ENCODE results near the gene DDIT4. TPM values are rescaled to one million over a fixed set of nuclear protein-coding genes. Genes with fewer than 3 reads are reported as not detected.

DDIT4 gene
- polyA plus RNA-seq, 1 donor from 2014 or later: 29.9 TPM

GRCh38 chr10:72238392-72239175 lies 35.1 kb upstream of the DDIT4 start (continued):
- TF ChIP-seq EZH2 (IDR thresholded peaks at IDR 0.05; ENCODE audit: borderline replicate concordance, insufficient read depth, low read length, poor library complexity, severe bottlenecking): no peak
- TF ChIP-seq TAF1 (IDR thresholded peaks at IDR 0.05; ENCODE audit: low read depth): no peak

- Histone ChIP-seq H3K36me3 (ENCODE audit: insufficient read depth, low read length) (peaks cover 4% of the 10 kb centered on the region), H3K27ac (ENCODE audit: low read length) (no peak overlapping the region), H3F3A (ENCODE audit: insufficient read depth, low read length, poor library complexity, severe bottlenecking) (no peaks in the 10 kb centered on the region), H3K4me2 (ENCODE audit: low read length) (no peak overlapping the region), H3K9me3 (ENCODE audit: low read length) (no peaks in the 10 kb centered on the region), H3K9ac (ENCODE audit: low read length) (no peak overlapping the region), H3K27me3 (ENCODE audit: insufficient read depth, low read depth, low read length) (no peaks in the 10 kb centered on the region), H4K20me1 (ENCODE audit: insufficient read depth) (no peaks in the 10 kb centered on the region), H3K4me3 (ENCODE audit: low read length) (no peak overlapping the region), H3K79me2 (replicated peaks; ENCODE audit: insufficient read depth, low read length) (no peaks in the 10 kb centered on the region), H3K9me2 (ENCODE audit: insufficient read depth, low read length) (no peaks in the 10 kb centered on the region), H2AFZ (ENCODE audit: low read depth, low read length) (no peak overlapping the region)
- no peak for TF ChIP-seq TAF1 (IDR thresholded peaks at IDR 0.05; ENCODE audit: low read depth)
- no peak for TF ChIP-seq EP300 (conservative IDR thresholded peaks at IDR 0.05; ENCODE audit: poor library complexity, severe bottlenecking)
- TF ChIP-seq, protein P1, sequence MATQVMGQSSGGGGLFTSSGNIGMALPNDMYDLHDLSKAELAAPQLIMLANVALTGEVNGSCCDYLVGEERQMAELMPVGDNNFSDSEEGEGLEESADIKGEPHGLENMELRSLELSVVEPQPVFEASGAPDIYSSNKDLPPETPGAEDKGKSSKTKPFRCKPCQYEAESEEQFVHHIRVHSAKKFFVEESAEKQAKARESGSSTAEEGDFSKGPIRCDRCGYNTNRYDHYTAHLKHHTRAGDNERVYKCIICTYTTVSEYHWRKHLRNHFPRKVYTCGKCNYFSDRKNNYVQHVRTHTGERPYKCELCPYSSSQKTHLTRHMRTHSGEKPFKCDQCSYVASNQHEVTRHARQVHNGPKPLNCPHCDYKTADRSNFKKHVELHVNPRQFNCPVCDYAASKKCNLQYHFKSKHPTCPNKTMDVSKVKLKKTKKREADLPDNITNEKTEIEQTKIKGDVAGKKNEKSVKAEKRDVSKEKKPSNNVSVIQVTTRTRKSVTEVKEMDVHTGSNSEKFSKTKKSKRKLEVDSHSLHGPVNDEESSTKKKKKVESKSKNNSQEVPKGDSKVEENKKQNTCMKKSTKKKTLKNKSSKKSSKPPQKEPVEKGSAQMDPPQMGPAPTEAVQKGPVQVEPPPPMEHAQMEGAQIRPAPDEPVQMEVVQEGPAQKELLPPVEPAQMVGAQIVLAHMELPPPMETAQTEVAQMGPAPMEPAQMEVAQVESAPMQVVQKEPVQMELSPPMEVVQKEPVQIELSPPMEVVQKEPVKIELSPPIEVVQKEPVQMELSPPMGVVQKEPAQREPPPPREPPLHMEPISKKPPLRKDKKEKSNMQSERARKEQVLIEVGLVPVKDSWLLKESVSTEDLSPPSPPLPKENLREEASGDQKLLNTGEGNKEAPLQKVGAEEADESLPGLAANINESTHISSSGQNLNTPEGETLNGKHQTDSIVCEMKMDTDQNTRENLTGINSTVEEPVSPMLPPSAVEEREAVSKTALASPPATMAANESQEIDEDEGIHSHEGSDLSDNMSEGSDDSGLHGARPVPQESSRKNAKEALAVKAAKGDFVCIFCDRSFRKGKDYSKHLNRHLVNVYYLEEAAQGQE (IDR thresholded peaks at IDR 0.05; ENCODE audit: borderline replicate concordance): no peak
- no peak for TF ChIP-seq MXI1 (conservative IDR thresholded peaks at IDR 0.05; ENCODE audit: poor library complexity, severe bottlenecking)
- TF ChIP-seq CTCF (IDR thresholded peaks at IDR 0.05; ENCODE audit: poor library complexity, severe bottlenecking): no peak
- no peak for TF ChIP-seq SMC3 (conservative IDR thresholded peaks at IDR 0.05; ENCODE audit: poor library complexity)
- TF ChIP-seq RAD21 (conservative IDR thresholded peaks at IDR 0.05): no peak
- TF ChIP-seq POLR2AphosphoS5 (IDR thresholded peaks at IDR 0.05): no peak
- TF ChIP-seq EZH2 (IDR thresholded peaks at IDR 0.05; ENCODE audit: borderline replicate concordance, insufficient read depth, low read length, poor library complexity, severe bottlenecking): no peak
Observed at GRCh38 chr10:72239409-72239808, 34.3 kb upstream of the DDIT4 start.

- H3K36me3 ChIP-seq (ENCODE audit: insufficient read depth, low read length): no peaks in the 10 kb centered on the region
- no peaks in the 10 kb centered on the region for H3F3A ChIP-seq (ENCODE audit: insufficient read depth, low read length, poor library complexity, severe bottlenecking)
- no peak overlapping the region for H3K9ac ChIP-seq (ENCODE audit: low read length)
- no peaks in the 10 kb centered on the region for H3K9me2 ChIP-seq (ENCODE audit: insufficient read depth, low read length)
- no peaks in the 10 kb centered on the region for H3K79me2 ChIP-seq (replicated peaks; ENCODE audit: insufficient read depth, low read length)
- no peak overlapping the region for H3K4me3 ChIP-seq (ENCODE audit: low read length)
- no peaks in the 10 kb centered on the region for H4K20me1 ChIP-seq (ENCODE audit: insufficient read depth)
- H3K4me2 ChIP-seq (ENCODE audit: low read length): no peak overlapping the region
- no peaks in the 10 kb centered on the region for H3K9me3 ChIP-seq (ENCODE audit: low read length)
- no peaks in the 10 kb centered on the region for H3K27me3 ChIP-seq (ENCODE audit: insufficient read depth, low read depth, low read length)
- no peak for TF ChIP-seq TAF1 (IDR thresholded peaks at IDR 0.05; ENCODE audit: low read depth)
- TF ChIP-seq MXI1 (conservative IDR thresholded peaks at IDR 0.05; ENCODE audit: poor library complexity, severe bottlenecking): no peak
- TF ChIP-seq SMC3 (conservative IDR thresholded peaks at IDR 0.05; ENCODE audit: poor library complexity): no peak
- TF ChIP-seq RAD21 (conservative IDR thresholded peaks at IDR 0.05): no peak
- no peak for TF ChIP-seq POLR2AphosphoS5 (IDR thresholded peaks at IDR 0.05)
- TF ChIP-seq CTCF (IDR thresholded peaks at IDR 0.05; ENCODE audit: poor library complexity, severe bottlenecking): no peak
- H3K27ac ChIP-seq (ENCODE audit: low read length): no peak overlapping the region
- no peak overlapping the region for H2AFZ ChIP-seq (ENCODE audit: low read depth, low read length)
Observed at GRCh38 chr10:72240371-72240770, 33.4 kb upstream of the DDIT4 start.

Measured in neural cell (in vitro differentiated cells).